HG02852 (cell line): ENCODE results near the gene BUD13.

Source experiments
- ATAC-seq: cut with Tn5 transposase; IDR thresholded peaks from one replicate; pipeline ENCODE4 v1.9.1; 2021; ENCODE audit warnings: mild to moderate bottlenecking, moderate library complexity; ENCODE audit not compliant: unreplicated experiment

Gene BUD13

GRCh38 chr11:116720895-116721294 is 51.9 kb downstream of the BUD13 start:
- no peak for ATAC-seq

GRCh38 chr11:116718955-116719501 is 53.8 kb downstream of the BUD13 start:
- no peak for ATAC-seq

GRCh38 chr11:116716621-116717020 is 56.2 kb downstream of the BUD13 start:
- ATAC-seq, result no peak

- ATAC-seq, result no peak
Measured at GRCh38 chr11:116715383-116715782, 57.4 kb downstream of the BUD13 start.

- ATAC-seq, result no peak
Measured at GRCh38 chr11:116714902-116715301, 57.9 kb downstream of the BUD13 start.

- ATAC-seq, result no peak
Measured at GRCh38 chr11:116712428-116712827, 60.4 kb downstream of the BUD13 start.

GRCh38 chr11:116710762-116711161 is 62.0 kb downstream of the BUD13 start:
- no peak for ATAC-seq

- ATAC-seq, result no peak
Measured at GRCh38 chr11:116710001-116710674, 62.6 kb downstream of the BUD13 start.

GRCh38 chr11:116707746-116708145 is 65.0 kb downstream of the BUD13 start:
- ATAC-seq, result no peak

- ATAC-seq, result no peak
Measured at GRCh38 chr11:116707161-116707629, 65.6 kb downstream of the BUD13 start.

GRCh38 chr11:116703421-116703820 is 69.4 kb downstream of the BUD13 start:
- ATAC-seq, result no peak

- no peak for ATAC-seq
Measured at GRCh38 chr11:116702772-116703385, 69.9 kb downstream of the BUD13 start.

GRCh38 chr11:116701876-116702275 is 70.9 kb downstream of the BUD13 start:
- ATAC-seq, result no peak

GRCh38 chr11:116701297-116701801 is 71.4 kb downstream of the BUD13 start:
- ATAC-seq, result no peak

- no peak for ATAC-seq
Measured at GRCh38 chr11:116700586-116701220, 72.1 kb downstream of the BUD13 start.
